Pancreas (tissue), 10 donors: ENCODE results near the gene ITPRID1. TPM values are rescaled to one million over a fixed set of nuclear protein-coding genes. Genes with fewer than 3 reads are reported as not detected.

Experiments
- ATAC-seq, 4 donors: fragments of 200-7000 bp; cut with Tn5 transposase; one replicate each; pipeline versions ENCODE4 v1.8.0 to v1.9.1; 2020; ENCODE audit warnings: mild to moderate bottlenecking in 4 of 4, moderate library complexity in 4 of 4
- DNase-seq, 6 donors: peaks; one replicate each; pipeline ENCODE4 v3.0.0-alpha.2; 2020
- FAIRE-seq: peaks from 2 replicates; lab custom pipeline; 2012; peaks lifted over from hg19 to GRCh38; lab: Jason Lieb, UNC
- H3K27ac ChIP-seq, 4 donors: fragments of 200-600 bp; sonication (generic); 1 replicate in 3 of 4; 2 replicates in 1 of 4; pipeline versions ENCODE4 v1.5.0 to v1.8.0; 2020
- H3K27me3 ChIP-seq, 4 donors: fragments of 200-600 bp; one replicate each; pipeline ENCODE4 v1.8.0; 2021
- H3K36me3 ChIP-seq, 3 donors: fragments of 200-600 bp; sonication (generic) in 1 of 3; one replicate each; pipeline versions ENCODE4 v1.5.0 to v1.8.0; 2020 to 2021
- H3K4me1 ChIP-seq, 3 donors: fragments of 200-600 bp; one replicate each; pipeline ENCODE4 v1.8.0; 2021
- H3K4me3 ChIP-seq, 4 donors: fragments of 200-600 bp; sonication (generic) in 2 of 4; one replicate each; pipeline versions ENCODE4 v1.5.0 to v1.8.0; 2020 to 2021
- H3K9me3 ChIP-seq, 4 donors: fragments of 200-600 bp; one replicate each; pipeline ENCODE4 v1.8.0; 2021
- WGBS, 2 donors: extraction: QIAGEN DNeasy Blood & Tissue Kit; methylation state at CpG; one replicate each; pipeline ENCODE4 v1.1.7; 2013; 5-methylcytosine and 5-hydroxymethylcytosine counted together
- intact Hi-C, 3 donors: fragments of 100-400 bp; cut with DNase I; formaldehyde crosslinking; loops; one replicate each; pipeline versions ENCODE4 v1.11.1 to v1.14.2; 2022
- polyA plus RNA-seq, 2 donors: library from polyadenylated mRNA; stranded (reverse); fragments of 200-250 nt; gene quantifications; one replicate each; pipeline ENCODE4 v1.2.3, GENCODE V29; 2013
- total RNA-seq, 6 donors: library from RNA; stranded (reverse); fragmentation: NEBNext Ultra II Directional in 4 of 6; extraction: Animal tissue kit (Norgen Biotek cat#: 25700) in 4 of 6; gene quantifications; one replicate each; pipeline versions ENCODE4 v1.2.1 to v1.2.4, GENCODE V29; 2021 to 2023
- TF ChIP-seq, protein P1 (sequence below), 4 donors: fragments of 200-600 bp; sonication (generic) in 3 of 4; IDR thresholded peaks; one replicate each; pipeline versions ENCODE4 v1.5.0 to v1.8.0; 2021; ENCODE audit warnings: antibody characterized with exemption in 4 of 4
- donor health status: healthy with polysubstance abuse.
- donor health status: DM: no; HTN: no; CAD: no; lungs with moderate emphysema.
- donor health status: DM: no; HTN: no; CAD: no.
- donor health status: control.
- donor health status: control.
- donor health status: Bipolar disorder and iron deficiency.
- donor health status: DM: yes; HTN: yes; CAD: no.
- donor health status: DM: no; HTN: no; CAD: no.
- donor health status: DM: no; HTN: no; CAD: no.
- donor health status: DM: yes; HTN: yes; CAD: no.

Gene ITPRID1
- total and polyA plus RNA-seq, 8 donors: 0.02 to 0.72 (median 0.07) TPM; not detected in 2

DNA sequence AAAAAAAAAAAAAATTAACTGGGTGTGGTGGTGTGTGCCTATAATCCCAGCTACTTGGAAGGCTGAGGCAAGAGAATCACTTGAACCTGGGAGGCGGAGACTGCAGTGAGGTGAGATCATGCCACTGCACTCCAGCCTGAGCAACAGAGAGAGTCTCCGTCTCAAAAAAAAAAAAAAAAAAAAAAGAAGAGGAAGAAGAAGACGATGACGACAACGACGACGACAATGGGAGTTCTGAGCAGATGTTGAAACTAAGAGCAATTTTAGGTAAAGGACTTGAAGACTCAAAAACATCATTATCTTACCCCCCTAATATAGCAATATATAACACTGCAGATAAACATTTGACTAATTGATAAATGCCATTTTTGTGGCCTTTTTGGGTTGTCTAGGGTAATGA lies 133.6 kb downstream of the ITPRID1 start:
- WGBS, 2 donors: 68 to 94% methylated on average over 6 to 7 of the region's 7 CpGs
- FAIRE-seq (no peak), DNase-seq (no peak), ATAC-seq (no peak)
- Histone ChIP-seq H3K4me3 (no peak overlapping the region), H3K9me3 (no peaks in the 10 kb centered on the region), H3K27me3 (no peaks in the 10 kb centered on the region), H3K36me3 (no peaks in the 10 kb centered on the region), H3K27ac (no peak overlapping the region), H3K4me1 (no peaks in the 10 kb centered on the region)
- TF ChIP-seq, protein P1, sequence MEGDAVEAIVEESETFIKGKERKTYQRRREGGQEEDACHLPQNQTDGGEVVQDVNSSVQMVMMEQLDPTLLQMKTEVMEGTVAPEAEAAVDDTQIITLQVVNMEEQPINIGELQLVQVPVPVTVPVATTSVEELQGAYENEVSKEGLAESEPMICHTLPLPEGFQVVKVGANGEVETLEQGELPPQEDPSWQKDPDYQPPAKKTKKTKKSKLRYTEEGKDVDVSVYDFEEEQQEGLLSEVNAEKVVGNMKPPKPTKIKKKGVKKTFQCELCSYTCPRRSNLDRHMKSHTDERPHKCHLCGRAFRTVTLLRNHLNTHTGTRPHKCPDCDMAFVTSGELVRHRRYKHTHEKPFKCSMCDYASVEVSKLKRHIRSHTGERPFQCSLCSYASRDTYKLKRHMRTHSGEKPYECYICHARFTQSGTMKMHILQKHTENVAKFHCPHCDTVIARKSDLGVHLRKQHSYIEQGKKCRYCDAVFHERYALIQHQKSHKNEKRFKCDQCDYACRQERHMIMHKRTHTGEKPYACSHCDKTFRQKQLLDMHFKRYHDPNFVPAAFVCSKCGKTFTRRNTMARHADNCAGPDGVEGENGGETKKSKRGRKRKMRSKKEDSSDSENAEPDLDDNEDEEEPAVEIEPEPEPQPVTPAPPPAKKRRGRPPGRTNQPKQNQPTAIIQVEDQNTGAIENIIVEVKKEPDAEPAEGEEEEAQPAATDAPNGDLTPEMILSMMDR (IDR thresholded peaks at IDR 0.05): no peak
- intact Hi-C loops: no loop called here

DNA sequence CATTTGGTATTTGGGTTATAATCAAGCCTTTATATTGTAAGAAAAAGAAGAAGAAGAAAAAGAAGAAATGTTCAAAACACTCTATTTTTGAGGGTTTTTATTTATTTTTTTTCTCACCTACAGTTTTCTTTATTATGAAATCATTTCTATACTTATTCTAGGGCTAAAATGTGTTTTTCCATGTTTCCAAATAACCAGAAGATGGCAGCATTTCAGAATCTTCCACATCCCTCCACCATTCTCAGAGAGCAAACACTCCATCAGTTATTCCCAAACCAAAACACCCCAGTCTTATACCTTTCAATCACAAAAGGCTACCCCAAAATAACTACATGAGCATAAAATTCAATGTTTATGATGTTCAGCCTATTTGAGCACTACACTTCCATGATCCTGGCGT lies 134.4 kb downstream of the ITPRID1 start:
- TF ChIP-seq, protein P1 (IDR thresholded peaks at IDR 0.05): no peak
- no peak for FAIRE-seq
- H3K4me3 ChIP-seq: no peak overlapping the region
- no peak for ATAC-seq
- no peaks in the 10 kb centered on the region for H3K27me3 ChIP-seq
- no peak overlapping the region for H3K27ac ChIP-seq
- no peak for DNase-seq
- H3K4me1 ChIP-seq: no peaks in the 10 kb centered on the region
- H3K36me3 ChIP-seq: no peaks in the 10 kb centered on the region
- intact Hi-C loops: no loop called here
- H3K9me3 ChIP-seq: no peaks in the 10 kb centered on the region
- 93 to 95% methylated on average over 1 of the region's 1 CpG for WGBS, 2 donors

DNA sequence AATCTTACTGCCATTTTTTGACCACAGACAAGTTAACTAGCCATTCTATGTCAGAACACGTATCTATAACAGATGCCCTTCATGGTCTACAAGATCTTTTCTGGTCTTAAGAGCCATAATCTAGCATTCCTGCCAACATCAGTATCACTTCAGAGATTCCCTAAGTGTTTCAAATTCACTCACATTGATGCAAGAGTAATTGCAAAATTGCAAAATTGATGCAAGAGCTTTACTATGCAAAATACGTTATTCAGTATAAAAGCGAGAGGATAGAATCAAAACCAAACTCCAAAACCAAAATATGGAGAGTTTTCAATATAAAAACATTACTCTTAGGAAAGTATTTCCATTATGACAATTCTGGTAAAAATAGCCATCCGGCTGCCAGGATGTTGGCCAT lies 135.0 kb downstream of the ITPRID1 start:
- Histone ChIP-seq H3K9me3 (no peaks in the 10 kb centered on the region), H3K36me3 (no peaks in the 10 kb centered on the region), H3K27me3 (no peaks in the 10 kb centered on the region), H3K27ac (no peak overlapping the region), H3K4me1 (no peaks in the 10 kb centered on the region), H3K4me3 (no peak overlapping the region)
- ATAC-seq (no peak), DNase-seq (no peak), FAIRE-seq (no peak)
- TF ChIP-seq, protein P1 (IDR thresholded peaks at IDR 0.05): no peak
- 89 to 95% methylated on average over 4 of the region's 4 CpGs for WGBS, 2 donors
- intact Hi-C loops: no loop called here

DNA sequence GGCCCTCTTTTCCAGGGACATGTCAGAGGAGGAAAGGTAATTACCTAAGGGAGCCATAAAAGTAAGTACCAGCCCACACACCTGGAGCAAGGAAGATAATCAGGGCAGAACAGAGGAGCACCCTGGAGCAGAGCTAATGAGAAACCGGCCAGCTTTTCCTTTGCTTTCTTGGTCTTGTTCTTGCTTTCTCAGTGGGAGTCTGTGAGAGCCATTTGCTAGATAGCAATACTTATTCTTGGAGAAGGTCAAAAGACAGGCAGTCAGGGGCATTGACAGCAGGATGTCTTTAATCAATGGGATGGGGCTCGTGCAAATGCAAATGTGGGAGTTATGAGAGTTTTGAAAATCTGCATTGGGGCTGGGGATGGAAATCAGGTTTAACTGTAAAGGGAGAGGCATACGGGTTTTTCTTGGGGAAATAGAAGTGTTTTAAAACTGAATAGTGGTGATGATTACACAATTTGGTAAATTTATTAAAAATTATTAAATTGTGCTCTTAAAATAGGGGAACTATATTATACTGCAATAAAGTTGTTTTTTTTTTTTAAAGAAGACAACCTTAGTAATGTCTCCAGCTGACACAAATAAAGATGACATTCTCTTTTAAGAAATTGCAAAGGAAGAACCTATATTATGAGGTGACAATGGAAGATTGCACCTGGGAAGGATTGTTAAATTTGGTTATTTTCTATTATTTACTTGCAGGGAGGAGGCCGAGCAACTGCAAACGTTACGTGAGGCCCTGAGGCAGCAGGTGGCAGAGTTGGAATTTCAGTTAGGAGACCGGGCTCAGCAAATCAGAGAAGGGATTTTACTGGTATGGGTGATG lies 137.6 kb downstream of the ITPRID1 start:
- no peak for DNase-seq
- Histone ChIP-seq H3K4me1 (no peaks in the 10 kb centered on the region), H3K4me3 (no peak overlapping the region), H3K27ac (no peak overlapping the region), H3K27me3 (no peaks in the 10 kb centered on the region), H3K36me3 (no peaks in the 10 kb centered on the region), H3K9me3 (no peaks in the 10 kb centered on the region)
- ATAC-seq: no peak
- FAIRE-seq: no peak
- intact Hi-C loops: loop anchor here in 1 of 3 donors (5.0 kb wide), 1 partner anchor 81 kb away; no protein-coding TSS in a partner anchor
- TF ChIP-seq, protein P1 (IDR thresholded peaks at IDR 0.05): no peak
- 73 to 79% methylated on average over 7 of the region's 7 CpGs for WGBS, 2 donors

DNA sequence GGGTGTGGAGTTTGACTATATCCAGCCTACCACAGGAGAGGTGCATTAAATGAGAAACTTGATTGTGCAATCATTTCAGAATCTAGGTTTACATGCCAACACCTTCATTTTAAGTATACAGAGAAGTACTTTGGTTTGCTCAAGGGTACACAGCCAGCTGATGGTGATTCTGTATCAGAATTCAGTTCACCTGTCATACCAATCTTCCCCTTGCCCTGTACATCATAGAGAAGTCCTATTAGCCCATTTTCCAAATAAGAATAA lies 138.1 kb downstream of the ITPRID1 start:
- intact Hi-C loops: loop anchor here in 1 of 3 donors (5.0 kb wide), 1 partner anchor 80 kb away; no protein-coding TSS in a partner anchor
- DNase-seq (no peak), ATAC-seq (no peak), FAIRE-seq (no peak)
- Histone ChIP-seq H3K27ac (no peak overlapping the region), H3K9me3 (no peaks in the 10 kb centered on the region), H3K27me3 (no peaks in the 10 kb centered on the region), H3K36me3 (no peaks in the 10 kb centered on the region), H3K4me3 (no peak overlapping the region), H3K4me1 (no peaks in the 10 kb centered on the region)
- TF ChIP-seq, protein P1 (IDR thresholded peaks at IDR 0.05): no peak
